HG02981 (cell line): ENCODE results near the gene CEP162.
"Not testable (repeated sequence)": the region's sequence is repeated elsewhere in the genome, so short reads cannot be mapped to it uniquely, and the experiment has no call there.

Source experiments
- ATAC-seq: cut with Tn5 transposase; IDR thresholded peaks from one replicate; pipeline ENCODE4 v1.9.1; 2021; ENCODE audit warnings: mild to moderate bottlenecking, moderate library complexity; ENCODE audit not compliant: unreplicated experiment

Gene CEP162

GRCh38 chr6:84243240-84243639 lies 15.8 kb upstream of the CEP162 start:
- ATAC-seq: no peak

GRCh38 chr6:84242265-84242664 lies 14.8 kb upstream of the CEP162 start:
- ATAC-seq: no peak

- no peak for ATAC-seq
These were observed 728 bp upstream of the CEP162 start for GRCh38 chr6:84228198-84228543.

GRCh38 chr6:84227044-84227433 lies 404 bp downstream of the CEP162 start:
- no peak for ATAC-seq

GRCh38 chr6:84224251-84224650 lies 3.2 kb downstream of the CEP162 start:
- ATAC-seq: no peak

- not testable (repeated sequence) for ATAC-seq
These were observed 3.8 kb downstream of the CEP162 start for GRCh38 chr6:84223608-84224007.

GRCh38 chr6:84222426-84222825 lies 5.0 kb downstream of the CEP162 start:
- no peak for ATAC-seq

- no peak for ATAC-seq
These were observed 6.5 kb downstream of the CEP162 start for GRCh38 chr6:84220809-84221409.

GRCh38 chr6:84218091-84218490 lies 9.4 kb downstream of the CEP162 start:
- ATAC-seq: no peak

GRCh38 chr6:84213217-84213616 lies 14.2 kb downstream of the CEP162 start:
- ATAC-seq: no peak

- ATAC-seq: no peak
These were observed 23.4 kb downstream of the CEP162 start for GRCh38 chr6:84204011-84204410.

GRCh38 chr6:84199987-84200386 lies 27.5 kb downstream of the CEP162 start:
- not testable (repeated sequence) for ATAC-seq

- ATAC-seq: no peak
These were observed 29.7 kb downstream of the CEP162 start for GRCh38 chr6:84197708-84198107.

GRCh38 chr6:84193114-84193708 lies 34.2 kb downstream of the CEP162 start:
- no peak for ATAC-seq

- ATAC-seq: no peak
These were observed 35.6 kb downstream of the CEP162 start for GRCh38 chr6:84191802-84192201.

- ATAC-seq: not testable (repeated sequence)
These were observed 38.1 kb downstream of the CEP162 start for GRCh38 chr6:84189356-84189755.

GRCh38 chr6:84183430-84183829 lies 44.0 kb downstream of the CEP162 start:
- no peak for ATAC-seq

GRCh38 chr6:84182001-84182400 lies 45.4 kb downstream of the CEP162 start:
- no peak for ATAC-seq

GRCh38 chr6:84177241-84177640 lies 50.2 kb downstream of the CEP162 start:
- no peak for ATAC-seq

GRCh38 chr6:84172574-84172973 lies 54.9 kb downstream of the CEP162 start:
- ATAC-seq: no peak

GRCh38 chr6:84172080-84172479 lies 55.4 kb downstream of the CEP162 start:
- no peak for ATAC-seq

- ATAC-seq: no peak
These were observed 60.0 kb downstream of the CEP162 start for GRCh38 chr6:84167457-84167856.

- ATAC-seq: no peak
These were observed 61.0 kb downstream of the CEP162 start for GRCh38 chr6:84166395-84166794.
